ENCODE data around the gene ZNF214.
"Not testable (repeated sequence)": the region's sequence is repeated elsewhere in the genome, so short reads cannot be mapped to it uniquely, and the experiment has no call there.

ZNF214 gene

GRCh38 chr11:6986487-6986886 lies 33.7 kb downstream of the ZNF214 start:
- DNase-seq: no peak

GRCh38 chr11:6979365-6979764 lies 40.8 kb downstream of the ZNF214 start:
- DNase-seq: no peak

DNA sequence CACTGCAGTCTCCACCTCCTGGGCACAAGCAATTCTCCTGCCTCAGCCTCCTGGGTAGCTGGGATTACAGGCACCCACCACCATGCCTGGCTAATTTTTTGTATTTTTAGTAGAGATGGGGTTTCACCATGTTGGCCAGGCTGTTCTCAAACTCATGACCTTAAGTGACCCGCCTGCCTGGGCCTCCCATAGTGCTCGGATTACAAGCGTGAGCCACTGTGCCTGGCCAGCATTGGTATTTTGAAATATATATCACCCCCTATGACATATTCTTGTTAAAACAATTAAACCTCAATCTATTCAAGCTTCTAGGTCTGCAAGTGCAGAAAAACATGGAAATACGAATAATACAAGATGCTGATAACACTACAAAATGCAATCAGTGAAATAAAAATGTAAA lies 50.3 kb downstream of the ZNF214 start:
- not testable (repeated sequence) for DNase-seq

DNA sequence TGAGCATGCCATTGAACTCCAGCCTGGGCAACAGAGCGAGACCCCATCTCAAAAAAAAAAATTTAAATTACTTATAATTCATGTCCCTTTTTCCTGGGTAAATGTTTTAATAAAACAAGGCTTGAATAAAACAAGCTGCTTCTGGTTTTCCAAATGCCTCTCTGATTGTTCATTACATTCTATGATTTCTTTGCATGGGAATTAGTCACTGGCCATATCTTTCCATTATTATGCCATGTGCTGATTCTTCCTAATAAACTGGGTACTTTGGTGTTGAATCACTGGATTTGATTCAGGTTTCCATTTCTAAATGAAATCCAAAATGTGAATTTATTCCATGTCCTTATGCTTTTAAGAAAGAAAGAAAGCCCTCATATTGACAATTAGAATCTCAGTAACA lies 51.3 kb downstream of the ZNF214 start:
- no peak for DNase-seq

- DNase-seq: no peak
These were observed 57.5 kb downstream of the ZNF214 start for GRCh38 chr11:6962673-6963072.

- no peak for DNase-seq
These were observed 58.0 kb downstream of the ZNF214 start for GRCh38 chr11:6962141-6962540.

DNA sequence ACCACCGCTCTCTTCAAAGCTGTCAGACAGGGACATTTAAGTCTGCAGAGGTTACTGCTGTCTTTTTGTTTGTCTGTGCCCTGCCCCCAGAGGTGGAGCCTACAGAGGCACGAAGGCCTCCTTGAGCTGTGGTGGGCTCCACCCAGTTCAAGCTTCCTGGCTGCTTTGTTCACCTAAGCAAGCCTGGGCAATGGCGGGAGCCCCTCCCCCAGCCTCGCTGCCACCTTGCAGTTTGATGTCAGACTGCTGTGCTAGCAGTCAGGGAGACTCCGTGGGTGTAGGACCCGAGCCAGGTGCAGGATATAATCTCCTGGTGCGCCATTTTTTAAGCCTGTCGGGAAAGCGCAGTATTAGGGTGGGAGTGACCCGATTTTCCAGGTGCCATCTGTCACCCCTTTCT lies 65.9 kb downstream of the ZNF214 start:
- not testable (repeated sequence) for DNase-seq

Measured in stimulated activated CD4-positive, alpha-beta T cell treated with anti-CD3 and anti-CD28 coated beads, Interleukin-12 subunit alpha, Interleukin-12 subunit beta, amount 100 ng/mL, for 4 hours (primary cell).